Measurements from ENCODE around the gene IGFBP7.

IGFBP7 gene

DNA sequence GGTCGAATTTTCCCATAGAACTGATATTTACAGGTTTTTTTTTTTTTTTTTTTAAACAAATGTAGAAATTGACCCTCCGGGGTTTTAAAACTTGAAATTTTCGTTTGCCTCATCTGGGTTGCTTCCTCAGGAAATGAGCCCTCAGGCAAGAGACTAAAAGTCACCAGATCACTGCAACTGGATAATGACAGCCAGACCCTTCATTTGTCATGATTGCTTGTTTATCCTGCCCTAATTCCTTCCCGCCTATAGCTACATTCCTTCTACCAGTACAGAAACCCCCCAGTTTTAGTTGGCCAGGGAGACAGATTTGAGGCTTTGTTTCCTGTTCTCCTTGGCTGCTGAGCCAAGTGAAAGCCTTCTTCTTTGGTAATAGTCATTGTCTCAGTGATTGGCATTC lies 44.0 kb upstream of the IGFBP7 start:
- H3K36me3 ChIP-seq (ENCODE audit: insufficient read depth, insufficient read length, low read length): no peaks in the 10 kb centered on the region
- H3K4me1 ChIP-seq (ENCODE audit: insufficient read depth, insufficient read length): peaks cover 7% of the 10 kb centered on the region
- no peaks in the 10 kb centered on the region for H3K27me3 ChIP-seq (ENCODE audit: insufficient read depth, insufficient read length)
- H3K9ac ChIP-seq (ENCODE audit: insufficient read length, low read depth): no peak overlapping the region
- H3K4me3 ChIP-seq (ENCODE audit: insufficient read length, low read depth): peak overlapping the region; percentile 4
- H3K9me3 ChIP-seq (ENCODE audit: insufficient read depth, low read length): no peaks in the 10 kb centered on the region
- TF ChIP-seq SUZ12 (IDR thresholded peaks at IDR 0.05; ENCODE audit: extremely low read depth, insufficient read depth, insufficient read length): no peak
- no peak for TF ChIP-seq ZNF274 (IDR thresholded peaks at IDR 0.05; ENCODE audit: low read depth, low read length)
- no peak for TF ChIP-seq YY1 (IDR thresholded peaks at IDR 0.05; ENCODE audit: insufficient read depth, insufficient read length)
- DNase-seq (ENCODE audit: low read depth, low spot score): no peak

DNA sequence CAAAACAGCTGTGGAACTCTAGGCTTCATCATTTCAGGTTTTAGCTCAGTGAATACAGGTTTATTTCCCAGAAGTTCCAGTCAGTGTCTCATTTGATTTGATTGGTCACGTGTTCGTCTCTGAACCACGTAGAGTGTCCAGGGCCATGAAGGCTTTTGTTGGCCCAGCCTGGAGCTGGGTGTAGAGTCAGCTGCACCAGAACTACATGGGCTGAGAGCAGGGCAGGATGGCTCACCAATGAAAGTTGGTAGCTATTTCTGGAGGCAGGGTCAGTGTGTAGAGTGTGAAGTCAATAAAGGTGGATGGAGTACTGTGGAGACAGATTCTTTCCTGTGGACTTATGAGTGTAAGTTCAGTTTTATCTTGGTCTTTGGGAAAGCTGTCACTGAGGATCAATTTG lies 43.0 kb upstream of the IGFBP7 start:
- no peaks in the 10 kb centered on the region for H3K27me3 ChIP-seq (ENCODE audit: insufficient read depth, insufficient read length)

GRCh38 chr4:57151481-57151880 lies 41.3 kb upstream of the IGFBP7 start:
- Histone ChIP-seq H3K4me1 (ENCODE audit: insufficient read depth, insufficient read length) (no peaks in the 10 kb centered on the region), H3K9me3 (ENCODE audit: insufficient read depth, low read length) (0 out of 2 replicates have a peak, but pooled peaks cover 5% of the 10 kb centered on the region), H3K36me3 (ENCODE audit: insufficient read depth, insufficient read length, low read length) (no peaks in the 10 kb centered on the region), H3K4me3 (ENCODE audit: insufficient read length, low read depth) (no peak overlapping the region), H3K9ac (ENCODE audit: insufficient read length, low read depth) (no peak overlapping the region), H3K27me3 (ENCODE audit: insufficient read depth, insufficient read length) (no peaks in the 10 kb centered on the region)
- no peak for DNase-seq (ENCODE audit: low read depth, low spot score)
- TF ChIP-seq SUZ12 (IDR thresholded peaks at IDR 0.05; ENCODE audit: extremely low read depth, insufficient read depth, insufficient read length) (no peak), YY1 (IDR thresholded peaks at IDR 0.05; ENCODE audit: insufficient read depth, insufficient read length) (no peak), ZNF274 (IDR thresholded peaks at IDR 0.05; ENCODE audit: low read depth, low read length) (no peak)

More for the DNA sequence above, 43.0 kb upstream of the IGFBP7 start:
- no peaks in the 10 kb centered on the region for H3K9me3 ChIP-seq (ENCODE audit: insufficient read depth, low read length)
- H3K4me1 ChIP-seq (ENCODE audit: insufficient read depth, insufficient read length): peaks cover 7% of the 10 kb centered on the region
- no peak for DNase-seq (ENCODE audit: low read depth, low spot score)
- TF ChIP-seq ZNF274 (IDR thresholded peaks at IDR 0.05; ENCODE audit: low read depth, low read length): no peak
- TF ChIP-seq SUZ12 (IDR thresholded peaks at IDR 0.05; ENCODE audit: extremely low read depth, insufficient read depth, insufficient read length): no peak
- H3K9ac ChIP-seq (ENCODE audit: insufficient read length, low read depth): no peak overlapping the region
- no peaks in the 10 kb centered on the region for H3K36me3 ChIP-seq (ENCODE audit: insufficient read depth, insufficient read length, low read length)
- H3K4me3 ChIP-seq (ENCODE audit: insufficient read length, low read depth): no peak overlapping the region

DNA sequence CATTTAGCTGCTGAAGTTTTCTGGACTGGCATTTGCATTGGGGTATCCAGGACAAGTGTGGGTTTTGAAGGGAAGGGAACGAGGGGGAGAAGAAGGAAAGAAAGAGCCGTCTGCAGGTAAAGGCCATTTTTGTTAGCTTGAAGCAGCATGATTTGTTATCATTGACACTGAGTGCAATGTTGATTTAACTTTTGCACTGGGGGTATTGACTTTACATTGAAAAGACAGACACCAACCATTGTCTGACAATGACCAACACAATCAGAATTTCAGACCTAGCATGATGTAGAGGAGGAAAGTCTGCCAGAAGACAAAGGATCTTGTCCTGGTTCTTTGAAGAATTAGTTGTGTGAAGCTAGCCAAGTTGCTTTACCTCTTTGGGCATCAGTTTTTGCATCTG lies 39.6 kb upstream of the IGFBP7 start:
- no peak for TF ChIP-seq YY1 (IDR thresholded peaks at IDR 0.05; ENCODE audit: insufficient read depth, insufficient read length)
- TF ChIP-seq ZNF274 (IDR thresholded peaks at IDR 0.05; ENCODE audit: low read depth, low read length): no peak
- TF ChIP-seq SUZ12 (IDR thresholded peaks at IDR 0.05; ENCODE audit: extremely low read depth, insufficient read depth, insufficient read length): no peak
- Histone ChIP-seq H3K36me3 (ENCODE audit: insufficient read depth, insufficient read length, low read length) (no peaks in the 10 kb centered on the region), H3K9ac (ENCODE audit: insufficient read length, low read depth) (no peak overlapping the region), H3K27me3 (ENCODE audit: insufficient read depth, insufficient read length) (no peaks in the 10 kb centered on the region), H3K4me3 (ENCODE audit: insufficient read length, low read depth) (no peak overlapping the region), H3K4me1 (ENCODE audit: insufficient read depth, insufficient read length) (no peaks in the 10 kb centered on the region), H3K9me3 (ENCODE audit: insufficient read depth, low read length) (0 out of 2 replicates have a peak, but pooled peaks cover 5% of the 10 kb centered on the region)
- no peak for DNase-seq (ENCODE audit: low read depth, low spot score)

- no peak for DNase-seq (ENCODE audit: low read depth, low spot score)
- H3K9ac ChIP-seq (ENCODE audit: insufficient read length, low read depth): no peak overlapping the region
- H3K4me1 ChIP-seq (ENCODE audit: insufficient read depth, insufficient read length): no peaks in the 10 kb centered on the region
- no peak overlapping the region for H3K4me3 ChIP-seq (ENCODE audit: insufficient read length, low read depth)
- H3K36me3 ChIP-seq (ENCODE audit: insufficient read depth, insufficient read length, low read length): no peaks in the 10 kb centered on the region
- TF ChIP-seq ZNF274 (IDR thresholded peaks at IDR 0.05; ENCODE audit: low read depth, low read length) (no peak), SUZ12 (IDR thresholded peaks at IDR 0.05; ENCODE audit: extremely low read depth, insufficient read depth, insufficient read length) (no peak), YY1 (IDR thresholded peaks at IDR 0.05; ENCODE audit: insufficient read depth, insufficient read length) (no peak)
- H3K27me3 ChIP-seq (ENCODE audit: insufficient read depth, insufficient read length): no peaks in the 10 kb centered on the region
- 0 out of 2 replicates have a peak, but pooled peaks cover 5% of the 10 kb centered on the region for H3K9me3 ChIP-seq (ENCODE audit: insufficient read depth, low read length)
Measured at GRCh38 chr4:57148831-57149505, 38.8 kb upstream of the IGFBP7 start.

DNA sequence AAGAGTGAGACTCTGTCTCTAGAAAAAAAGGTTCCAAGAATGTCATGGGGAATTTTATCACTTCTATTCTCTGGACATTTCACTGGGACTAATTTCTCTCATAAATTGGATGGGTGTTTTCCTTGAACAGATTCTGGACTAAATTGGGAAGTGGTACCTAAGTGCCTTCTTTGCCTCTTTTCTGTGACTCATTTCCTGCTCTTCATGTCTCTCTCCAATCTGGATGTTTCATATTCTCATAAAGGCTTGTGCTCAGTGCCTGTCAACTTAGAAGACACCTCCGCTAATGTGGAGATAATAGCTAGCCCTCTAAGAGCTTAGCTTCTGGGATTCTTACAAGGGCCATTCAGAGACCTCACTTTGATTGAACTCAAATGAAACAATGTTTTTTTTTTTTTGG lies 38.0 kb upstream of the IGFBP7 start:
- Histone ChIP-seq H3K4me3 (ENCODE audit: insufficient read length, low read depth) (no peak overlapping the region), H3K36me3 (ENCODE audit: insufficient read depth, insufficient read length, low read length) (no peaks in the 10 kb centered on the region), H3K27me3 (ENCODE audit: insufficient read depth, insufficient read length) (no peaks in the 10 kb centered on the region), H3K4me1 (ENCODE audit: insufficient read depth, insufficient read length) (no peaks in the 10 kb centered on the region), H3K9ac (ENCODE audit: insufficient read length, low read depth) (no peak overlapping the region), H3K9me3 (ENCODE audit: insufficient read depth, low read length) (0 out of 2 replicates have a peak, but pooled peaks cover 5% of the 10 kb centered on the region)
- TF ChIP-seq ZNF274 (IDR thresholded peaks at IDR 0.05; ENCODE audit: low read depth, low read length) (no peak), SUZ12 (IDR thresholded peaks at IDR 0.05; ENCODE audit: extremely low read depth, insufficient read depth, insufficient read length) (no peak), YY1 (IDR thresholded peaks at IDR 0.05; ENCODE audit: insufficient read depth, insufficient read length) (no peak)
- no peak for DNase-seq (ENCODE audit: low read depth, low spot score)

DNA sequence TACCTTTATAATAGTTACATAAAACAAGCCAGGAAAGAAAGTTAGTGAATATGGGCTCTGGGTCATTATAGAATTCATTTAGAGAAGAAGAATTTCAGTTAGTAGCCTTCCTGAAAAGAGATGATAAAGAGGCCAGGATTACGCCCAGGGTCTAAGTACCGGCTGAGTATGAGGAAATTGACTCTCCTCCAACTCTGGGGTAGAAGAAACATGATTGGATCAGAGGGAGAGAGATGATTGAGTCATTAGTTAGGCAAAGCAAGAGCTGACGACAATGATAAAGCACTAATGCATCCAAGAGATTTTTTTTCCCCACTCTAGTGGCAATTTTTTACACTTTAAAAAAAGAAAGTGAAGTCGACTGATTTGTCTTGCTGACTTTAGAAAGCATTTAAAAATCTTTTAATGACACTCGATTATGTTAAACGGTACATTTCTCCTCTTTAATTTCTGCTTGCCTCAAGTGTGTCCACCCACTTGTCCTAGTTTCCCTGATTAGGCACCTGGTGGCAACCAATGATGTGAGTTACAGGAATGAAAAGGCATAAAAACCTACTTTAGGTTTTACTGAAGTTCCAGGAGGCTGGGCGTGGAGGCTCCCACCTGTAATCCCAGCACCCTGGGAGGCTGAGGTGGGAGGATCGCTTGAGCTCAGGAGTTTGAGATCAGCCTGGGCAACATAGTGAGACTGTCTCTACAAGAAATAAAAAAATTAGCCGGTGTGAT lies 37.3 kb upstream of the IGFBP7 start:
- TF ChIP-seq YY1 (IDR thresholded peaks at IDR 0.05; ENCODE audit: insufficient read depth, insufficient read length) (no peak), SUZ12 (IDR thresholded peaks at IDR 0.05; ENCODE audit: extremely low read depth, insufficient read depth, insufficient read length) (no peak), ZNF274 (IDR thresholded peaks at IDR 0.05; ENCODE audit: low read depth, low read length) (no peak)
- Histone ChIP-seq H3K27me3 (ENCODE audit: insufficient read depth, insufficient read length) (no peaks in the 10 kb centered on the region), H3K9ac (ENCODE audit: insufficient read length, low read depth) (no peak overlapping the region), H3K9me3 (ENCODE audit: insufficient read depth, low read length) (0 out of 2 replicates have a peak, but pooled peaks cover 5% of the 10 kb centered on the region), H3K4me1 (ENCODE audit: insufficient read depth, insufficient read length) (no peaks in the 10 kb centered on the region), H3K4me3 (ENCODE audit: insufficient read length, low read depth) (no peak overlapping the region), H3K36me3 (ENCODE audit: insufficient read depth, insufficient read length, low read length) (no peaks in the 10 kb centered on the region)
- no peak for DNase-seq (ENCODE audit: low read depth, low spot score)
